Transverse colon (tissue), 4 donors: ENCODE data around the gene ZNF148.

Source experiments
- EP300 ChIP-seq: sonication (generic); formaldehyde crosslinking; IDR thresholded peaks from one replicate; pipeline ENCODE4 v1.6.1; 2017; ENCODE audit warnings: antibody characterized with exemption, low read depth
- POLR2A ChIP-seq: fragments of 450-650 bp; IDR thresholded peaks from one replicate; pipeline ENCODE4 v1.6.1; 2016; ENCODE audit warnings: antibody characterized with exemption, mild to moderate bottlenecking, moderate library complexity
- POLR2AphosphoS5 ChIP-seq, 3 donors: sonication (generic); formaldehyde crosslinking; IDR thresholded peaks; one replicate each; pipeline ENCODE4 v1.6.1; 2016; ENCODE audit warnings: antibody characterized with exemption in 3 of 3
- TF ChIP-seq, protein P1 (sequence below), 5 experiments: fragments of 200-600 bp in 3 of 5; fragments of 450-650 bp in 2 of 5; sonication (generic) in 3 of 5; IDR thresholded peaks; 1 replicate in 2 of 5; 2 replicates in 3 of 5; pipeline ENCODE4 v1.5.1; 2016 to 2017; ENCODE audit warnings: antibody characterized with exemption in 5 of 5, inconsistent platforms in 3 of 5, mild to moderate bottlenecking in 2 of 5, moderate library complexity in 1 of 5

DNA sequence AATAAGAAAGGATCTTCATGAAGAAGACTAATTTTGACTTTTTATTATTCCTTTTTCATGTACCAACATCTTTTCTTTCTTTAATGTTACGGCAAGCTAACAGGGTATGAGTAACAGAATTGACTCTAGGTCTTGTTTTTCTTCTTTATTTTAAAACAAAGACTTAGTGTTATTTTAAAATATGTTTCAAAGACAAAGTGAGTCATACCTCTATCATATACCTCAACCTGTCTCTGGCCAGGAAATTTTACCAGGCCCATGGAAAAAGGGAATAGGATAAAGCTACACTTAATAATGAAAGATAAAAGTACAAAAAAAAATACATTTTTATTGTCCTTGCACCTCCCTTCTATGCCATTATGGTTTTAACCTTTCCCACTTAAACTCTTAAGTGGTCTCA is 57.4 kb downstream of the ZNF148 start:
- TF ChIP-seq, protein P1, sequence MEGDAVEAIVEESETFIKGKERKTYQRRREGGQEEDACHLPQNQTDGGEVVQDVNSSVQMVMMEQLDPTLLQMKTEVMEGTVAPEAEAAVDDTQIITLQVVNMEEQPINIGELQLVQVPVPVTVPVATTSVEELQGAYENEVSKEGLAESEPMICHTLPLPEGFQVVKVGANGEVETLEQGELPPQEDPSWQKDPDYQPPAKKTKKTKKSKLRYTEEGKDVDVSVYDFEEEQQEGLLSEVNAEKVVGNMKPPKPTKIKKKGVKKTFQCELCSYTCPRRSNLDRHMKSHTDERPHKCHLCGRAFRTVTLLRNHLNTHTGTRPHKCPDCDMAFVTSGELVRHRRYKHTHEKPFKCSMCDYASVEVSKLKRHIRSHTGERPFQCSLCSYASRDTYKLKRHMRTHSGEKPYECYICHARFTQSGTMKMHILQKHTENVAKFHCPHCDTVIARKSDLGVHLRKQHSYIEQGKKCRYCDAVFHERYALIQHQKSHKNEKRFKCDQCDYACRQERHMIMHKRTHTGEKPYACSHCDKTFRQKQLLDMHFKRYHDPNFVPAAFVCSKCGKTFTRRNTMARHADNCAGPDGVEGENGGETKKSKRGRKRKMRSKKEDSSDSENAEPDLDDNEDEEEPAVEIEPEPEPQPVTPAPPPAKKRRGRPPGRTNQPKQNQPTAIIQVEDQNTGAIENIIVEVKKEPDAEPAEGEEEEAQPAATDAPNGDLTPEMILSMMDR (IDR thresholded peaks at IDR 0.05): no peak
- TF ChIP-seq POLR2A: no peak
- no peak for TF ChIP-seq EP300
- TF ChIP-seq POLR2AphosphoS5 (IDR thresholded peaks at IDR 0.05): no peak
